Tibial nerve (tissue), 4 donors: Measurements from ENCODE around the gene HTRA3. TPM values are rescaled to one million over a fixed set of nuclear protein-coding genes. Genes with fewer than 3 reads are reported as not detected.

Experiments
- DNase-seq, 2 donors: peaks; one replicate each; pipeline ENCODE4 v3.0.0-alpha.2; 2019; ENCODE audit warnings: low spot score in 2 of 2
- H3K27ac ChIP-seq, 4 donors: fragments of 200-600 bp; sonication (generic) in 3 of 4; one replicate each; pipeline ENCODE4 v1.5.1; 2017 to 2019; ENCODE audit warnings: mild to moderate bottlenecking in 1 of 4
- H3K27me3 ChIP-seq, 2 donors: fragments of 200-600 bp; sonication (generic) in 1 of 2; one replicate each; pipeline versions ENCODE4 v1.5.1 to v1.6.0; 2017 to 2019
- H3K36me3 ChIP-seq, 3 donors: fragments of 200-600 bp; sonication (generic); one replicate each; pipeline ENCODE4 v1.5.1; 2018 to 2019
- H3K4me1 ChIP-seq, 4 donors: fragments of 200-600 bp; sonication (generic) in 3 of 4; one replicate each; pipeline ENCODE4 v1.5.1; 2017 to 2019
- H3K4me3 ChIP-seq, 4 donors: fragments of 200-600 bp; sonication (generic) in 3 of 4; one replicate each; pipeline ENCODE4 v1.5.1; 2017 to 2019; ENCODE audit warnings: mild to moderate bottlenecking in 1 of 4, moderate library complexity in 1 of 4
- H3K9me3 ChIP-seq, 4 donors: fragments of 200-600 bp; sonication (generic) in 3 of 4; one replicate each; pipeline ENCODE4 v1.5.1; 2017 to 2019
- CTCF ChIP-seq, 5 experiments: fragments of 200-600 bp in 3 of 5; fragments of 450-650 bp in 2 of 5; sonication (generic) in 3 of 5; IDR thresholded peaks; one replicate each; pipeline ENCODE4 v1.5.1; 2016 to 2019; ENCODE audit warnings: antibody characterized with exemption in 5 of 5, mild to moderate bottlenecking in 3 of 5, moderate library complexity in 2 of 5
- EP300 ChIP-seq, 2 donors: sonication (generic); formaldehyde crosslinking; IDR thresholded peaks; one replicate each; pipeline ENCODE4 v1.6.1; 2017; ENCODE audit warnings: antibody characterized with exemption in 2 of 2, mild to moderate bottlenecking in 1 of 2
- POLR2A ChIP-seq, 2 donors: fragments of 450-650 bp; IDR thresholded peaks; one replicate each; pipeline ENCODE4 v1.6.1; 2017; ENCODE audit warnings: antibody characterized with exemption in 2 of 2, mild to moderate bottlenecking in 2 of 2, moderate library complexity in 2 of 2
- WGBS, 2 donors: methylation state at CpG; one replicate each; pipeline ENCODE4 v1.1.5; 2018; 5-methylcytosine and 5-hydroxymethylcytosine counted together
- total RNA-seq, 4 donors: library from RNA; depleted of rRNA; stranded (reverse); fragments of >200 nt; gene quantifications; one replicate each; pipeline ENCODE4 v1.1.0, GENCODE V29; 2016

HTRA3 gene
- total RNA-seq, 4 donors from 2014 or later, result 34.9 to 54.3 (median 43.5) TPM

GRCh38 chr4:8323947-8324555, 54.5 kb downstream of the HTRA3 start:
- no peaks in the 10 kb centered on the region for H3K27me3 ChIP-seq
- no peak for DNase-seq
- no peak overlapping the region for H3K4me3 ChIP-seq
- WGBS, 2 donors, result 74 to 76% methylated on average over 5 of the region's 5 CpGs
- peaks cover 0 to 31% (median 0%) of the 10 kb centered on the region in 4 donors for H3K9me3 ChIP-seq
- no peaks in the 10 kb centered on the region for H3K36me3 ChIP-seq
- peaks cover 0 to 10% (median 0%) of the 10 kb centered on the region in 4 donors for H3K4me1 ChIP-seq
- TF ChIP-seq POLR2A (IDR thresholded peaks at IDR 0.05) (no peak), CTCF (IDR thresholded peaks at IDR 0.05) (no peak), EP300 (IDR thresholded peaks at IDR 0.05) (no peak)
- no peak overlapping the region for H3K27ac ChIP-seq

- no peak overlapping the region for H3K4me3 ChIP-seq
- TF ChIP-seq POLR2A (IDR thresholded peaks at IDR 0.05), result no peak
- H3K27me3 ChIP-seq, result no peaks in the 10 kb centered on the region
- 81 to 87% methylated on average over 6 of the region's 6 CpGs for WGBS, 2 donors
- H3K27ac ChIP-seq, result no peak overlapping the region
- H3K9me3 ChIP-seq, result peaks cover 0 to 31% (median 0%) of the 10 kb centered on the region in 4 donors
- H3K36me3 ChIP-seq, result no peaks in the 10 kb centered on the region
- H3K4me1 ChIP-seq, result peaks cover 0 to 9% (median 0%) of the 10 kb centered on the region in 4 donors
- DNase-seq, result no peak
These were observed 55.2 kb downstream of the HTRA3 start for GRCh38 chr4:8324640-8325239.

GRCh38 chr4:8325291-8325973, 55.9 kb downstream of the HTRA3 start:
- no peak overlapping the region for H3K4me3 ChIP-seq
- TF ChIP-seq EP300 (IDR thresholded peaks at IDR 0.05), result no peak
- H3K27ac ChIP-seq, result no peak overlapping the region
- WGBS, 2 donors, result 77 to 80% methylated on average over 8 of the region's 8 CpGs
- DNase-seq, result no peak
- H3K36me3 ChIP-seq, result no peaks in the 10 kb centered on the region
- H3K4me1 ChIP-seq, result peaks cover 0 to 2% (median 0%) of the 10 kb centered on the region in 4 donors
- peaks cover 0 to 31% (median 0%) of the 10 kb centered on the region in 4 donors for H3K9me3 ChIP-seq
- H3K27me3 ChIP-seq, result no peaks in the 10 kb centered on the region

- Histone ChIP-seq H3K9me3 (peaks cover 0 to 31% (median 0%) of the 10 kb centered on the region in 4 donors), H3K4me1 (no peaks in the 10 kb centered on the region), H3K4me3 (no peak overlapping the region), H3K27ac (no peak overlapping the region), H3K36me3 (no peaks in the 10 kb centered on the region), H3K27me3 (no peaks in the 10 kb centered on the region)
- no peak for TF ChIP-seq CTCF (IDR thresholded peaks at IDR 0.05)
- no peak for TF ChIP-seq EP300 (IDR thresholded peaks at IDR 0.05)
- no peak for TF ChIP-seq POLR2A (IDR thresholded peaks at IDR 0.05)
- DNase-seq, result no peak
These were observed 56.7 kb downstream of the HTRA3 start for GRCh38 chr4:8326206-8326605.

- no peak overlapping the region for H3K4me3 ChIP-seq
- no peak for DNase-seq
- no peaks in the 10 kb centered on the region for H3K36me3 ChIP-seq
- no peaks in the 10 kb centered on the region for H3K4me1 ChIP-seq
- H3K27ac ChIP-seq, result no peak overlapping the region
- 74 to 82% methylated on average over 3 of the region's 3 CpGs for WGBS, 2 donors
- TF ChIP-seq POLR2A (IDR thresholded peaks at IDR 0.05) (no peak), EP300 (IDR thresholded peaks at IDR 0.05) (no peak), CTCF (IDR thresholded peaks at IDR 0.05) (no peak)
- H3K9me3 ChIP-seq, result peaks cover 0 to 31% (median 0%) of the 10 kb centered on the region in 4 donors
- H3K27me3 ChIP-seq, result no peaks in the 10 kb centered on the region
These were observed 58.9 kb downstream of the HTRA3 start for GRCh38 chr4:8328456-8328855.
